B cell (primary cell): ENCODE results near the gene TPK1. TPM values are rescaled to one million over a fixed set of nuclear protein-coding genes. Genes with fewer than 3 reads are reported as not detected.

Experiments
- ATAC-seq: fragments of 200-7000 bp; cut with Tn5 transposase; one replicate; pipeline ENCODE4 v1.10.0; 2021; ENCODE audit warnings: low read depth, mild to moderate bottlenecking, moderate number of reproducible peaks, moderate library complexity
- CTCF ChIA-PET: fragments of 350-600 bp; sonication (Branson Sonifier 250); formaldehyde crosslinking; loops from one replicate; lab custom pipeline; 2021; ENCODE audit warnings: antibody characterized with exemption, inconsistent platforms; lab: Charles Lee
- POLR2A ChIA-PET: fragments of 350-600 bp; sonication (Branson Sonifier 250); formaldehyde crosslinking; loops from one replicate; lab custom pipeline; 2021; ENCODE audit warnings: antibody characterized with exemption; lab: Charles Lee
- DNase-seq: peaks from one replicate; pipeline ENCODE4 v3.0.0; 2013
- H2AFZ ChIP-seq: 2 replicates; pipeline ENCODE4 v1.6.1; 2012; ENCODE audit warnings: mild to moderate bottlenecking, low read depth, low read length; ENCODE audit not compliant: insufficient read depth, poor library complexity, severe bottlenecking
- H3K27ac ChIP-seq, 2 donors: 1 replicate in 1 of 2; 2 replicates in 1 of 2; pipeline ENCODE4 v1.5.1; 2012 to 2013; ENCODE audit warnings: low read length in 2 of 2, mild to moderate bottlenecking in 2 of 2, moderate library complexity in 1 of 2
- H3K27me3 ChIP-seq, 4 experiments: fragments of 200-600 bp in 1 of 4; sonication (generic) in 1 of 4; replicated peaks in 1 of 4; 1 replicate in 2 of 4; 2 replicates in 2 of 4; pipeline versions ENCODE4 v1.6.1 to v1.7.0; 2013 to 2016; ENCODE audit warnings: low read length in 3 of 4, mild to moderate bottlenecking in 2 of 4, mixed read lengths in 1 of 4, moderate library complexity in 1 of 4; ENCODE audit not compliant: insufficient read depth in 4 of 4, control insufficient read depth in 3 of 4; ENCODE audit errors: control extremely low read depth in 1 of 4
- H3K36me3 ChIP-seq, 2 experiments: replicated peaks in 1 of 2; 1 replicate in 1 of 2; 2 replicates in 1 of 2; pipeline versions ENCODE4 v1.6.1 to v1.7.1; 2013; ENCODE audit warnings: low read length in 1 of 2; ENCODE audit not compliant: insufficient read depth in 2 of 2, control insufficient read depth in 1 of 2; ENCODE audit errors: control extremely low read depth in 1 of 2, extremely low read depth in 1 of 2
- H3K4me1 ChIP-seq, 2 donors: fragments of 200-600 bp in 1 of 2; sonication (generic) in 1 of 2; 1 replicate in 1 of 2; 2 replicates in 1 of 2; pipeline versions ENCODE4 v1.5.1 to v1.6.1; 2013 to 2017; ENCODE audit warnings: low read length in 2 of 2; ENCODE audit not compliant: control insufficient read depth in 2 of 2, insufficient read depth in 2 of 2
- H3K4me2 ChIP-seq: replicated peaks from 2 replicates; pipeline ENCODE3; 2012; ENCODE audit warnings: mild to moderate bottlenecking, low read depth, low read length; ENCODE audit not compliant: poor library complexity, severe bottlenecking
- H3K4me3 ChIP-seq, 5 experiments: fragments of 200-600 bp in 1 of 5; sonication (generic) in 1 of 5; 1 replicate in 3 of 5; 2 replicates in 2 of 5; pipeline versions ENCODE4 v1.5.1 to v1.7.0; 2011 to 2016; ENCODE audit warnings: low read length in 4 of 5, mild to moderate bottlenecking in 4 of 5, low read depth in 2 of 5, control low read depth in 1 of 5, moderate library complexity in 1 of 5; ENCODE audit not compliant: insufficient read depth in 1 of 5; ENCODE audit errors: control extremely low read depth in 1 of 5, extremely low read depth in 1 of 5
- H3K79me2 ChIP-seq: fragments of 200-600 bp; sonication (generic); one replicate; pipeline ENCODE4 v1.6.0; 2016; ENCODE audit warnings: low read length; ENCODE audit not compliant: control insufficient read depth, insufficient read depth
- H3K9ac ChIP-seq: fragments of 200-600 bp; sonication (generic); 2 replicates; pipeline ENCODE4 v1.6.1; 2017; ENCODE audit warnings: mild to moderate bottlenecking, low read length, moderate library complexity
- H3K9me3 ChIP-seq, 3 donors: one replicate each; pipeline versions ENCODE4 v1.6.1 to v1.7.1; 2013; ENCODE audit warnings: low read length in 2 of 3; ENCODE audit not compliant: control insufficient read depth in 2 of 3, insufficient read depth in 1 of 3; ENCODE audit errors: control extremely low read depth in 1 of 3
- H4K20me1 ChIP-seq: 2 replicates; pipeline ENCODE4 v1.6.0; 2012; ENCODE audit warnings: mild to moderate bottlenecking, low read length; ENCODE audit not compliant: insufficient read depth, control insufficient read depth, poor library complexity, severe bottlenecking
- H3K27ac Mint-ChIP-seq: one replicate; pipeline ENCODE4 v1.8.0; 2021; ENCODE audit warnings: mixed read lengths
- H3K27me3 Mint-ChIP-seq: one replicate; pipeline ENCODE4 v1.8.0; 2021; ENCODE audit warnings: mixed read lengths
- H3K4me1 Mint-ChIP-seq: one replicate; pipeline ENCODE4 v1.8.0; 2021; ENCODE audit warnings: mixed read lengths
- H3K4me3 Mint-ChIP-seq: one replicate; pipeline ENCODE4 v1.8.0; 2021; ENCODE audit warnings: mixed read lengths
- H3K9me3 Mint-ChIP-seq: one replicate; pipeline ENCODE4 v1.8.0; 2022; ENCODE audit warnings: mixed read lengths; ENCODE audit not compliant: insufficient read depth
- CTCF ChIP-seq: fragments of 200-600 bp; IDR thresholded peaks from one replicate; pipeline ENCODE4 v1.8.0; 2022; ENCODE audit warnings: antibody characterized with exemption, mild to moderate bottlenecking
- EZH2 ChIP-seq: IDR thresholded peaks from 2 replicates; pipeline ENCODE4 v1.6.1; 2012; ENCODE audit warnings: borderline replicate concordance, low read depth, mild to moderate bottlenecking, moderate library complexity, low read length; ENCODE audit not compliant: insufficient read depth, poor library complexity, severe bottlenecking
- WGBS: methylation state at CpG from one replicate; pipeline ENCODE4 v1.1.5; 2013; ENCODE audit warnings: missing lambda C conversion rate; ENCODE audit not compliant: insufficient coverage; 5-methylcytosine and 5-hydroxymethylcytosine counted together
- intact Hi-C: fragments of 100-400 bp; cut with micrococcal nuclease; formaldehyde crosslinking; loops from one replicate; pipeline ENCODE4 v1.10.0; 2022
- polyA plus RNA-seq: library from polyadenylated mRNA; depleted of rRNA; stranded (reverse); fragments of >200 nt; gene quantifications from 2 replicates; pipeline ENCODE4 v1.2.3, GENCODE V29; 2012
- total RNA-seq, 2 donors: library from RNA; stranded (reverse); fragments of 120-200 nt in 1 of 2; gene quantifications; 1 replicate in 1 of 2; 2 replicates in 1 of 2; pipeline versions ENCODE4 v1.2.3 to v1.2.4, GENCODE V29; 2013 to 2022

Gene TPK1
- total and polyA plus RNA-seq, 2 donors (not counting 1 experiment from before 2014, with no cell fraction given), result 13.7 to 26.4 TPM

DNA sequence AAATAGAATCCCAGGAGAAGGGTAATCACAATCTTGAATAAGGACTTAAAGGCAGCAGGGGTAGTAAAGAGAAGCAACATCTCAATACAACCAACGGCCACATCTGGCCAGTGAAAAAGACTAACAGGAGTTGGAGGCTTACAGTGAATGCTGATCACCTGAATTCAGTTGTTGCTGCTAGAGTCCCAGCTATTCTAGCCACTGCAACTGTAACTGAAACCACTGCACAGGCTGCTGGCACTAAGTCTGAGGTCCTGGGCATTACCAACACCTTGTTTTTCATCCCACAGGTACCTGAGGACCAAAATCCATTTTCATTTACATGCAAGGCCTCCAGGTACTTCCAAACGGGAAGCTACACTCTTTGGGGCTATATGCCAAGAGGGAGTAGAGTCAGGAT, 44.4 kb downstream of the TPK1 start:
- Histone ChIP-seq H3K9me3 (peaks cover 0 to 6% (median 0%) of the 10 kb centered on the region in 3 donors), H3K4me1 (peaks cover 0 to 2% of the 10 kb centered on the region in 2 donors), H3K36me3 (peaks cover 0 to 2% of the 10 kb centered on the region in 2 experiments), H4K20me1 (no peaks in the 10 kb centered on the region), H2AFZ (no peak overlapping the region), H3K27me3 (no peaks in the 10 kb centered on the region), H3K27ac (no peak overlapping the region), H3K9ac (no peak overlapping the region), H3K79me2 (peaks cover 29% of the 10 kb centered on the region), H3K4me2 (no peak overlapping the region), H3K4me3 (no peak overlapping the region)
- POLR2A ChIA-PET, result no interaction called here
- ATAC-seq, result no peak
- H3K27ac Mint-ChIP-seq, result no peak overlapping the region
- no peak for TF ChIP-seq CTCF
- TF ChIP-seq EZH2, result no peak
- H3K27me3 Mint-ChIP-seq, result no peaks in the 10 kb centered on the region
- peaks cover 2% of the 10 kb centered on the region for H3K4me1 Mint-ChIP-seq
- 80% methylated on average over 2 of the region's 2 CpGs for WGBS
- no peak for DNase-seq
- no peaks in the 10 kb centered on the region for H3K9me3 Mint-ChIP-seq
- intact Hi-C loops, result no loop called here
- CTCF ChIA-PET, result no interaction called here
- no peak overlapping the region for H3K4me3 Mint-ChIP-seq

DNA sequence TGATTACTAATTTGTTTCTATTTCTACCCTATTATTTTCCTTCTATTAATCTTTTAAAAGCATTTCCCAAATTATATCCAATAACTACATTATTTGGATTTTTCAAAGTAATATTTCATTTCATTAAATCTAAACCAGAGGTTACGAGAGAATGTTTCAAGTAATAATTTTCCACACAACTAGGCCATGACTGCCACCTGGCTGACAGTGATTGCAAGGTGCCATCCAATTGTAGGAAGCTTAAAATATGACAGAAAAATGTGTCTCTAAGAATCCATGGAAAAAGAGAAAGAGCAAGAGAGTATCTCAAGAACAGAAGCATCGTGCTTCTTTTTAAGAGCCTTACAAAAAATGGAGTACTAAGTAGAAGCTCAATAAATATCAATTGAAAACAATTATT, 48.7 kb downstream of the TPK1 start:
- H3K27ac ChIP-seq, result no peak overlapping the region
- no peak overlapping the region for H2AFZ ChIP-seq
- no peaks in the 10 kb centered on the region for H3K36me3 ChIP-seq
- DNase-seq (no peak), ATAC-seq (no peak)
- CTCF ChIA-PET, result interaction anchor here (1.3 kb wide), 3 partner anchors 25 to 46 kb away, joined by 3 to 4 read pairs (median 3); no protein-coding TSS in a partner anchor
- no peaks in the 10 kb centered on the region for H4K20me1 ChIP-seq
- peaks cover 0 to 2% of the 10 kb centered on the region in 2 donors for H3K4me1 ChIP-seq
- no peak overlapping the region for H3K27ac Mint-ChIP-seq
- H3K27me3 Mint-ChIP-seq, result no peaks in the 10 kb centered on the region
- H3K9ac ChIP-seq, result no peak overlapping the region
- no peak overlapping the region for H3K4me2 ChIP-seq
- TF ChIP-seq CTCF (no peak), EZH2 (no peak)
- no peaks in the 10 kb centered on the region for H3K9me3 ChIP-seq
- no peak overlapping the region for H3K4me3 ChIP-seq
- peaks cover 21% of the 10 kb centered on the region for H3K79me2 ChIP-seq
- peaks cover 6% of the 10 kb centered on the region for H3K4me1 Mint-ChIP-seq
- no peak overlapping the region for H3K4me3 Mint-ChIP-seq
- POLR2A ChIA-PET, result no interaction called here
- no peaks in the 10 kb centered on the region for H3K27me3 ChIP-seq
- no peaks in the 10 kb centered on the region for H3K9me3 Mint-ChIP-seq
- intact Hi-C loops, result loop anchor here (5.0 kb wide), 1 partner anchor 70 kb away; no protein-coding TSS in a partner anchor
- no CpG with 5 or more reads among the region's 2 CpGs for WGBS
